Right atrium auricular region (tissue), 2 donors: ENCODE data around the gene CARD19. TPM values are rescaled to one million over a fixed set of nuclear protein-coding genes. Genes with fewer than 3 reads are reported as not detected.

Experiments
- DNase-seq: peaks from one replicate; pipeline ENCODE4 v3.0.0-alpha.2; 2019; ENCODE audit warnings: low spot score
- H3K27ac ChIP-seq, 2 donors: fragments of 200-600 bp; sonication (generic); 1 replicate in 1 of 2; 2 replicates in 1 of 2; pipeline ENCODE4 v1.5.1; 2016 to 2019
- H3K27me3 ChIP-seq, 2 donors: fragments of 200-600 bp; sonication (generic); one replicate each; pipeline versions ENCODE4 v1.5.1 to v1.6.0; 2017 to 2019
- H3K36me3 ChIP-seq: fragments of 200-600 bp; sonication (generic); one replicate; pipeline ENCODE4 v1.5.1; 2016
- H3K4me1 ChIP-seq, 2 donors: fragments of 200-600 bp; sonication (generic); one replicate each; pipeline versions ENCODE4 v1.5.1 to v1.6.0; 2017 to 2019
- H3K4me3 ChIP-seq, 2 donors: fragments of 200-600 bp; sonication (generic); 1 replicate in 1 of 2; 2 replicates in 1 of 2; pipeline ENCODE4 v1.5.1; 2017 to 2019; ENCODE audit warnings: mild to moderate bottlenecking in 1 of 2, moderate library complexity in 1 of 2
- H3K9me3 ChIP-seq, 2 donors: fragments of 200-600 bp; sonication (generic); one replicate each; pipeline ENCODE4 v1.5.1; 2019
- total RNA-seq, 2 donors: library from RNA; depleted of rRNA; stranded (reverse); fragments of >200 nt; gene quantifications; one replicate each; pipeline ENCODE4 v1.1.0, GENCODE V29; 2016
- TF ChIP-seq, protein P1 (sequence below), 2 donors: fragments of 200-600 bp; sonication (generic); IDR thresholded peaks; one replicate each; pipeline ENCODE4 v1.5.1; 2019; ENCODE audit warnings: antibody characterized with exemption in 2 of 2

CARD19 gene
- total RNA-seq, 2 donors from 2014 or later, result 21.2 to 46.8 TPM

DNA sequence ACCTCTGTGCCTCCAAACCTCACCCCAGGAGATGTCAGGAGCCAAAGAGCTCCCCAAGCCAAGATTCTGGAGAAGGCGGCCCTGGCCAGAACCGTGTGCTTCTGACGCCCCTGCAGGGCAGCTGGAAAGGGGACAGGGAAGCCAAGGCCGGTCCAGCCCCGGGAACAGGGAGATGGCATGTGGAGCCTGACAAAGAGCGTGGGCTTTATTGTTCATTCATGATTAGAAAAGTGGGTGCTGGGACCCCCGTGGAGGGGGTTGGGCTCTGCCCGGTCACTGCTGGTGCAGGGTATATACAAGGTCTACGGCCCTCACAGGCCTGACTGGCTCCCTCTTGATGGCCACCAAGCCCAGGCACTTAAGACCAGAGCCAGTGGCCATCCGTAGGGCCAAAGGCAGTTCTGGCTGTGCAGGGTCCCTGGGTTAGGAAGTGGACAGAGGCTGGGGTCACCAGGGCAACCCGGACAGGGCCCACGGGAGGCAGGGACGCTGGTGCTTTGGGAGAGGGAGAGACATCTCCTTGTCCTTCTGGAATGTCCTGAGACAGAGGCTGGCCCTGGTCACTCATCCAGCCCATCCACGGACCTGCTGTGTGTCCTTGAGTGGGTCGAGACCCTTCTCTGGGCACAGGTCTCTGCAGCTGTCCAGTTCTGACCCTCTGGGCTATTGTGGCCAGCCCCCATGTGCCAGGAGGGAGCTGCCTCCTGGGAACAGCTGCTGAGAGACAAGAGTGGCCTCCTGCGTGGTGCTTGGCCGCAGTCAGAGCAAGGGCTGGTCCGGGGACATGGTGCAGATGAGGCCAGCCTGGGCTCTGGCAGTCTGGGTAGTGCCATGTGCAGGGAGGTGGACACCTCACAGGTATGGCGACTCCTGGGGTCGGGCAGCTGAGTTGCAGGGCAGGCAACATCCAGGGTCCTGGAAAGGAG lies 25.6 kb downstream of the CARD19 start:
- Histone ChIP-seq H3K9me3 (no peaks in the 10 kb centered on the region), H3K27ac (peak overlapping the region in 1 of 2 donors; percentile 61), H3K4me3 (no peak overlapping the region), H3K4me1 (peaks cover 0 to 30% of the 10 kb centered on the region in 2 donors), H3K27me3 (no peaks in the 10 kb centered on the region), H3K36me3 (peaks cover 43% of the 10 kb centered on the region)
- DNase-seq, result no peak
- TF ChIP-seq, protein P1, sequence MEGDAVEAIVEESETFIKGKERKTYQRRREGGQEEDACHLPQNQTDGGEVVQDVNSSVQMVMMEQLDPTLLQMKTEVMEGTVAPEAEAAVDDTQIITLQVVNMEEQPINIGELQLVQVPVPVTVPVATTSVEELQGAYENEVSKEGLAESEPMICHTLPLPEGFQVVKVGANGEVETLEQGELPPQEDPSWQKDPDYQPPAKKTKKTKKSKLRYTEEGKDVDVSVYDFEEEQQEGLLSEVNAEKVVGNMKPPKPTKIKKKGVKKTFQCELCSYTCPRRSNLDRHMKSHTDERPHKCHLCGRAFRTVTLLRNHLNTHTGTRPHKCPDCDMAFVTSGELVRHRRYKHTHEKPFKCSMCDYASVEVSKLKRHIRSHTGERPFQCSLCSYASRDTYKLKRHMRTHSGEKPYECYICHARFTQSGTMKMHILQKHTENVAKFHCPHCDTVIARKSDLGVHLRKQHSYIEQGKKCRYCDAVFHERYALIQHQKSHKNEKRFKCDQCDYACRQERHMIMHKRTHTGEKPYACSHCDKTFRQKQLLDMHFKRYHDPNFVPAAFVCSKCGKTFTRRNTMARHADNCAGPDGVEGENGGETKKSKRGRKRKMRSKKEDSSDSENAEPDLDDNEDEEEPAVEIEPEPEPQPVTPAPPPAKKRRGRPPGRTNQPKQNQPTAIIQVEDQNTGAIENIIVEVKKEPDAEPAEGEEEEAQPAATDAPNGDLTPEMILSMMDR (IDR thresholded peaks at IDR 0.05), result no peak

DNA sequence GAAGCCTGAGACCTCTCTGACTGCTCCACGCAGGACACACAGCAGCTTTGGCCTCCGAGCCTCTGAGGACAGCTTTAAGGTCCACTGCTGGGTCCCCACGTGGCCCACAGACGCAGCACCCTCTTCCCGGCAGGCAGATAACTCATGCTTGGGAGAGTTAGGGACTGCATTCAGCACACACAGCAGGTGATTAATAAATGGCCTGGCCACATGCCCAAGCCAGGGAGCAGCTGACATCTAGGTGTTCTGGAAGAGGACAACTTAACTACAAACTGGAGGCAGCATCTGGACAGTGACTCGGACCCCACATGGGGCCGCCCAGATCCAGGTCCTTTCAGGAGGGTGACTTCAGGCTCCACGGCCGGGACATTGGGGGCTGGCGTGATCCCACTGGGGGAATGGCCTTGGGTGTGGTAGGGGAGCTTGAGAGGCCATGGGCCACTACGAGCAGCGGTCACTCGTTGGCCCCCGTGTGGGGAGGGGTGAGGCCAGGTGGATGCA lies 26.8 kb downstream of the CARD19 start:
- Histone ChIP-seq H3K27ac (no peak overlapping the region), H3K27me3 (no peaks in the 10 kb centered on the region), H3K4me3 (no peak overlapping the region), H3K4me1 (peaks cover 0 to 41% of the 10 kb centered on the region in 2 donors), H3K9me3 (no peaks in the 10 kb centered on the region), H3K36me3 (peaks cover 43% of the 10 kb centered on the region)
- TF ChIP-seq, protein P1 (IDR thresholded peaks at IDR 0.05), result no peak
- no peak for DNase-seq

DNA sequence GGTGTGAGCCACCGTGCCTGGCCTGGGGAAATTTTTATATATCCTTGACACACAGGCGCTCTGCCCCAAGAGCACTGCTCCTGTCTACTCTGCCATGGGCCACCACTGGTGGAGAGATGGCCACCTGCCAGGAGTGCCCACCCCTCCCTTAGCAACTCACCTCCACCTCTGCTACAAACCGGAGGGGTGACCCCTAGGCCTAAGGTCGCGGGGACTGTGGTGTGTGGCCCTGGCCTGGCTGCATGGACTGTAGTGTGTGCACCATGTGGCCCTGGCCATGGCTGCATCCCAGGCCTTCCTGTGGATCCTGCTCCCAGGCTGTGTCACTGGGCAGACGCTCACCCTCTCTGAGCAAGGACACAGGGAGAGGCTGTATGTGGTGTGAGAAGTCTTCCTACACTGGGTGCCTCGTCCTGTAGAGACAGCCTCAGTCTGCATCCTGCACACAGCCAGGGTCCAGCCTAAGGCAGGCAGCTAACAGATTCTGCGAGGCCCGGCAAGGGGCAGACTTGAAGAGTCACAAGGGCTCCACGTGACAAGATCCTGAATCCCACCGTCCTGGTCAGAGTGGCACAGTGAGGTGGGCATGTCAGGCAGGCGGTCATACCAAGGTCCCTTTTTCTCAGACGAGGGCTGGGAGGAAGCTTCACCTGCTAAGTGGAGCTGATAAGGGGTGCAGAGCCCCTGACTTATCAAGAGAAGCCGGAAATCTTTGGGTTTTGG lies 27.7 kb downstream of the CARD19 start:
- TF ChIP-seq, protein P1 (IDR thresholded peaks at IDR 0.05), result no peak
- H3K36me3 ChIP-seq, result peaks cover 43% of the 10 kb centered on the region
- no peaks in the 10 kb centered on the region for H3K9me3 ChIP-seq
- DNase-seq, result no peak
- H3K27me3 ChIP-seq, result no peaks in the 10 kb centered on the region
- no peak overlapping the region for H3K4me3 ChIP-seq
- no peak overlapping the region for H3K27ac ChIP-seq
- peaks cover 0 to 50% of the 10 kb centered on the region in 2 donors for H3K4me1 ChIP-seq

DNA sequence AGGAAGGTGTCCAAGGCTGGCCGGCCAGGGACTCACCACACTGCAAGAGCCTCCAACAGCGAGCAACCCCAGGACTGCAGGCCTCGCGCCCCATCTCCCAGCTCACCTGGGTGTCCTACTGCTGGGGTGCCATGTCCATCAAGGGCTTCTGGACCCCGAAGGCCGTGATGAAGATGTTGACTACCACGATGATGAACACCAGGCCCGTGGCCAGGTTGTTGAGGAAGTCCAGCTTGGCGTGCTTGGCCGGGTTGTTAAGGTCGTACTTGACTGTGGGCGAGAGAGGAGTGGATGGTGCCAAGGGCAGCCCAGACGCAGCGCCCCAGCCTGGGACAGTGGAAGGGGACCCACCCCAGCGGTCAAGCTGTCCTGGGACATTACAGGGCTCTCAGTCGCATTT lies 28.8 kb downstream of the CARD19 start:
- no peak for DNase-seq
- Histone ChIP-seq H3K4me3 (no peak overlapping the region), H3K4me1 (peaks cover 0 to 54% of the 10 kb centered on the region in 2 donors), H3K27ac (no peak overlapping the region), H3K9me3 (no peaks in the 10 kb centered on the region), H3K27me3 (no peaks in the 10 kb centered on the region), H3K36me3 (peaks cover 43% of the 10 kb centered on the region)
- TF ChIP-seq, protein P1 (IDR thresholded peaks at IDR 0.05), result no peak

DNA sequence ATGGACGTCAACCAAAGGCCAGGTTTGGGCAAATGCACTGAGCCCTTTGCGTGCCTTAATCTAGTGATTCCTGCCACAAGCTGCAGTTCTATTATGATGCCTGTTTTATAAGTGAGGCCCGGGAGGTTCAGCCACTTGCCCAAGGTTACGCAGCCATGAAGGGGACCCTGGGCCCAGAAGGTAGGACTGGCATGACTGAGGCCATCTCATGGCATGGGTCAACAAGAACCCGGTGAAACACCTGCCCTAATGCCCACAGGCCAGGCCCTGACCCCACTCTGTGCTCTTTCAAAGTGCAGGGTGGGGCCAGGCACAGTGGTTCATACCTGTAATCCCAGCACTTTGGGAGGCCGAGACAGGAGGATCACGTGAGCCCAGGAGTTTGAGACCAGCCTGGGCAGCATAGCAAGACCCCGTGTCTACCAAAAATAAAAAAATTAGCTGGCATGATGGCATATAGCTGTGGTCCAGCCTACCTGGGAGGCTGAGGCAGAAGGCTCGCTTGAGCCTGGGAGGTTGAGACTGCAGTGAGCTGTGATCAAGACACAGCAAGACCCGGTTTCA lies 29.4 kb downstream of the CARD19 start:
- H3K4me3 ChIP-seq, result no peak overlapping the region
- peaks cover 43% of the 10 kb centered on the region for H3K36me3 ChIP-seq
- H3K4me1 ChIP-seq, result peaks cover 0 to 54% of the 10 kb centered on the region in 2 donors
- H3K9me3 ChIP-seq, result no peaks in the 10 kb centered on the region
- H3K27ac ChIP-seq, result no peak overlapping the region
- TF ChIP-seq, protein P1 (IDR thresholded peaks at IDR 0.05), result no peak
- no peaks in the 10 kb centered on the region for H3K27me3 ChIP-seq
- DNase-seq, result no peak
